Measurements from ENCODE around the gene ZNF226. TPM values are rescaled to one million over a fixed set of nuclear protein-coding genes. Genes with fewer than 3 reads are reported as not detected.
"Not testable (repeated sequence)": the region's sequence is repeated elsewhere in the genome, so short reads cannot be mapped to it uniquely, and the experiment has no call there.

ZNF226 gene
- polyA plus RNA-seq (ENCODE audit: insufficient read length in 3 of 3), result 10 to 100 TPM; 25.6 to 30.4 (median 29.0) TPM
- long read RNA-seq, donor 1, full-length matches to known transcripts, result 5 of 5 reads
- long read RNA-seq, donor 1, partial matches to known transcripts, result 0 of 5 reads
- long read RNA-seq, donor 1, other reads (novel, unspliced or antisense), result 0 of 5 reads
- long read RNA-seq, donor 2, partial matches to known transcripts, result 0 of 8 reads
- long read RNA-seq, donor 2, other reads (novel, unspliced or antisense), result 0 of 8 reads
- long read RNA-seq, donor 3, partial matches to known transcripts, result 0 of 5 reads
- long read RNA-seq, donor 3, other reads (novel, unspliced or antisense), result 0 of 5 reads
- long read RNA-seq, donor 4, partial matches to known transcripts, result 0 of 6 reads
- long read RNA-seq, donor 4, other reads (novel, unspliced or antisense), result 0 of 6 reads
- long read RNA-seq, donor 5, partial matches to known transcripts, result 0 of 3 reads
- long read RNA-seq, donor 5, other reads (novel, unspliced or antisense), result 0 of 3 reads
- long read RNA-seq, donor 6, full-length matches to known transcripts, result 8 of 13 reads
- long read RNA-seq, donor 6, partial matches to known transcripts, result 5 of 13 reads
- long read RNA-seq, donor 6, other reads (novel, unspliced or antisense), result 0 of 13 reads
- long read RNA-seq, donor 7, partial matches to known transcripts, result 0 of 4 reads
- long read RNA-seq, donor 7, other reads (novel, unspliced or antisense), result 0 of 4 reads
- long read RNA-seq, donor 8, partial matches to known transcripts, result 0 of 9 reads
- long read RNA-seq, donor 8, other reads (novel, unspliced or antisense), result 0 of 9 reads
- long read RNA-seq, donor 9, transcript ZNF226-201 (6 exons, 817 nt), result minor isoform, 5 of 19 reads
- long read RNA-seq, donor 9, transcript ZNF226-218 (6 exons, 548 nt), result major isoform, 6 of 19 reads
- long read RNA-seq, donor 9, partial matches to known transcripts, result 5 of 19 reads
- long read RNA-seq, donor 9, other reads (novel, unspliced or antisense), result 0 of 19 reads
- long read RNA-seq, donor 10, transcript ZNF226-201 (6 exons, 817 nt), result major isoform, 5 of 7 reads
- long read RNA-seq, donor 10, partial matches to known transcripts, result 0 of 7 reads
- long read RNA-seq, donor 10, other reads (novel, unspliced or antisense), result 0 of 7 reads
- long read RNA-seq, donor 11, partial matches to known transcripts, result 0 of 6 reads
- long read RNA-seq, donor 11, other reads (novel, unspliced or antisense), result 0 of 6 reads
- long read RNA-seq, donor 12, transcript ZNF226-218 (6 exons, 548 nt), result major isoform, 6 of 15 reads
- long read RNA-seq, donor 12, transcript ZNF226-201 (6 exons, 817 nt), result major isoform, 6 of 15 reads
- long read RNA-seq, donor 12, partial matches to known transcripts, result 0 of 15 reads
- long read RNA-seq, donor 12, other reads (novel, unspliced or antisense), result 0 of 15 reads
- long read RNA-seq, donor 13, partial matches to known transcripts, result 0 of 4 reads
- long read RNA-seq, donor 13, other reads (novel, unspliced or antisense), result 0 of 4 reads
- long read RNA-seq, donor 14, result 0 reads
- long read RNA-seq, donor 15, partial matches to known transcripts, result 0 of 11 reads
- long read RNA-seq, donor 15, other reads (novel, unspliced or antisense), result 0 of 11 reads
- long read RNA-seq, donor 16, full-length matches to known transcripts, result 9 of 9 reads
- long read RNA-seq, donor 16, partial matches to known transcripts, result 0 of 9 reads
- long read RNA-seq, donor 16, other reads (novel, unspliced or antisense), result 0 of 9 reads

GRCh38 chr19:44164673-44165512 lies at the start of gene ZNF226:
Gene ZNF226 (plus strand): TSS chr19:44165100. CDS start chr19:44170081, 4,981 bp downstream.
- DNase-seq, result peak; percentile 98

DNA sequence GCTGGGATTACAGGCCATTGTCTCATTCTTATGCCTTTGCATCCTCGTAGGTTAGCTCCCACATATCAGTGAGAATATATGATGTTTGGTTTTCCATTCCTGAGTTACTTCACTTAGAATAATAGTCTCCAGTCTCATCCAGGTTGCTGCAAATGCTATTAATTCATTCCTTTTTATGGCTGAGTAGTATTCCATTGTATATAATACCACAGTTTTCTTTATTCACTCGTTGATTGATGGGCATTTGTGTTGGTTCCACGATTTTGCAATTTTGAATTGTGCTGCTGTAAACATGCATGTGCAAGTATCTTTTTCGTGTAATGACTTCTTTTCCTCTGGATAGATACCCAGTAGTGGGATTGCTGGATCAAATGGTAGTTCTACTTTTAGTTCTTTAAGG lies 43.7 kb upstream of the ZNF226 start:
- DNase-seq, result not testable (repeated sequence)

DNA sequence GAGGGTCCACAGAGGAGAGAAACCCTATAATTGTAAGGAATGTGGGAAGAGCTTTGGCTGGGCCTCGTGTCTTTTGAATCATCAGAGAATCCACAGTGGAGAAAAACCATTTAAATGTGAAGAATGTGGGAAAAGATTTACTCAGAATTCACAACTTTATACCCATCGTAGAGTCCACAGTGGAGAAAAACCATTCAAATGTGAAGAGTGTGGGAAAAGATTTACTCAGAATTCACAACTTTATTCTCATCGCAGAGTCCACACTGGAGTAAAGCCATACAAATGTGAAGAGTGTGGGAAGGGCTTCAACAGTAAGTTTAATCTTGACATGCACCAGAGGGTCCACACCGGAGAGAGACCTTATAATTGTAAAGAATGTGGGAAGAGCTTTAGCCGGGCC lies 32.9 kb upstream of the ZNF226 start:
- DNase-seq, result no peak

DNA sequence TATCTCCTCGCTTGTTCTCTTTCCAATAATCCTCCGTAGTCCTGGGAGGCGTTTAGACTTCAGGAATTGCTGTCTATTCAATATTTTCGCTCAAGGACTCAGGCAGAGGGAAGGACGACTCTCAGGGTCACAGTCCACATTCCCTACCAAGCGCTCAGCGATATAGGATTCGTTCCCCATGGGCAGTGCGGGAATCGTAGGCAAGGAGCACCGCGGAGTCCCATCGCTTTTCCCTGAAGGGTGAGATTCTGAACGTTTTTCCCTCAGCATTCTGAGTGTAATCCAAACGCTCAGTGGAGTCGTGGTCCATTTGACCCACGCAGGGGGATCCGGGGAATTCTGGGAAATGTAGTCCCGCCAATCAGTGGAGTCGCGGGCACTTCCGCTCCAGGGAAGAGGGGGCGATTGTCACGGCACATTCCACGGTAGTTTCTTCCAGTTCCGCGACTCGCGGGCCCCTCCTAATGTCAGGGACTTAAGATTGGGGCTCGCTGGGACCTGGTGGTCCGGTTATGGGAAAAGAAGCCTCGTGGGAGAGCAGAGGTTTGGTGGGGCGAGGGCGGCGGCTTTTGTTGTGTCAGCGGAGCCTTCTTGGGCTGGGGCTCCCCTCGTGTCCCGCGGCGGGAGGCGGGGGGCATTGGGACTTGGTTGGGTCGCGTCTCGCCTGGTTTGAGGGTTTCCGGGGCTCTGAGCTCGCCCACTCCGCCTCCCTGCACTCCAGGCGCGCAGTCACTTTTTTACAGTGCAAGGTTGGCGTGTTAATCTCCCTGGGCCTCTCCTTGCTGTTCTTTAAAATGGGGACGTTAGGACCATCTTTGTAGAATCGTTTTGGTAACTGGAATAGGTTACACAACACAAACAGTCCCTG lies 23.5 kb upstream of the ZNF226 start, which contains the start of gene ZNF234:
Gene ZNF234 (plus strand): TSS at position 364 of the 868 bp plus-strand sequence. CDS start 3,079 bp downstream, outside the sequence.
- DNase-seq, result peak; percentile 91

DNA sequence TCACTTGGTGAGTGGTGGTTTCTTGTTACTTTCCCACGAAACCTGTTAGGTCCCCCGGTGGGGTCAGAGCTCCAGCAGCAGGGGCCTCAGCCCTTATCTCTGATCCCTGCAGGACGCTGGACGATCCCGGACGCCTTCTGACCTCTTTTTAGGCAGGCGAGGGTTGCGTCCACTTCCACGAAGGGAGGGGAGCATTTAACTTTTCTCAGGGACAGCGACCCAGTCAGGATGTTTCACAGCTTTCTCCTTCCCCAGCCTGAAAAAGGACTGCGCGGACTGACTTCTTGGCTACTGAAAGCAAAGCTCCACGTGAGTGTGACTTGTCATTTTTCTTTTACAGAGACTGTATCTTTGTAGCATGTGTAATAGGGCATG lies 22.9 kb upstream of the ZNF226 start:
- DNase-seq, result peak; percentile 4

- no peak for DNase-seq
Observed at GRCh38 chr19:44149776-44150175, 15.1 kb upstream of the ZNF226 start.

DNA sequence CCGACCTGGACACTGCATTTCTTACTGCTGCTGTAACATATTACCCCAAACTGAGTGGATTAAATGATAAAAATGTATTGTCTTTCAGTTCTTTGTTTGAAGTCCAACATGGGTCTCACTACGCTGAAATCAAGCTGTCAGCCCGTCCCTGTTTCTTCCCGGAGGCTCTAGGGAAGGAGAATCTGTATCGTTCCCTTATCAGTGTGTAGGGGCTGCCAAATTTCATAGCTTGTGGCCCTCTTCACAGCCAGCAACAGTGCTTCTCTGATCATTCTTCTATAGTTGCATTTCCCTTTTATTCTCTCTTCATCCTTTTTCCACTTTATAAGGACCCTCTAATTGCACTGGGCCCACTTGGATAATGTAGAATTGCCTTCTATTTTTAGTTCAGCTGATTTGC lies 13.4 kb upstream of the ZNF226 start:
- DNase-seq, result no peak

DNA sequence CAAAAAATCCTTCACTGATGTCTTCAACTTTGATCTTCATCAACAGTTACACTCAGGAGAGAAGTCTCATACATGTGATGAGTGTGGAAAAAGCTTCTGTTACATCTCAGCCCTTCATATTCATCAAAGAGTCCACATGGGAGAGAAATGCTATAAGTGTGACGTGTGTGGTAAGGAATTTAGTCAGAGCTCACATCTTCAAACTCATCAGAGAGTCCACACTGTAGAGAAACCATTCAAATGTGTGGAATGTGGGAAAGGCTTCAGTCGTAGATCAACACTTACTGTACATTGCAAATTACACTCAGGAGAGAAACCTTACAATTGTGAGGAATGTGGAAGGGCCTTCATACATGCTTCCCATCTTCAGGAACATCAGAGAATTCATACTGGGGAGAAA lies 8.4 kb upstream of the ZNF226 start:
- DNase-seq, result no peak

DNA sequence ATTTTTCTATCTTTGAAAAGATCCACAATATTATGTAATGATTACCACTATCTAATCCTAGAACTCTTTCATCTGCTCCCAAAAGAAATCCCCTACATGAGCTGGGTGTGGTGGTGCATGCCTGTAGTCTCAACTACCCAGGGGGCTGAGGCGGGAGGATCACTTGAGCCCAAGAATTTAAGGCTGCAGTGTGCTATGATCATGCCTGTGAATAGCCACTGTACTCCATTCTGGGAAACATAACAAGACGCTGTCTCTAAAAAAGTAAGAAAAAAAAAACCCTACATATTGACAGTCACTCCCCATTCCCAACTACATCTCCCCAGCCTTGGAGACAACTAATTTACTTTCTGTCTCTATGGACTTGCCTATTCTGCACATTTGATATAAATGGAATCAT lies 1.1 kb upstream of the ZNF226 start:
- no peak for DNase-seq

GRCh38 chr19:44164327-44164672 lies 600 bp upstream of the ZNF226 start:
- DNase-seq, result no peak

- DNase-seq, result not testable (repeated sequence)
Observed at GRCh38 chr19:44170660-44171059, 5.8 kb downstream of the ZNF226 start.

GRCh38 chr19:44176590-44176989 lies 11.7 kb downstream of the ZNF226 start:
- DNase-seq, result no peak

GRCh38 chr19:44180968-44181367 lies 16.1 kb downstream of the ZNF226 start:
- no peak for DNase-seq

DNA sequence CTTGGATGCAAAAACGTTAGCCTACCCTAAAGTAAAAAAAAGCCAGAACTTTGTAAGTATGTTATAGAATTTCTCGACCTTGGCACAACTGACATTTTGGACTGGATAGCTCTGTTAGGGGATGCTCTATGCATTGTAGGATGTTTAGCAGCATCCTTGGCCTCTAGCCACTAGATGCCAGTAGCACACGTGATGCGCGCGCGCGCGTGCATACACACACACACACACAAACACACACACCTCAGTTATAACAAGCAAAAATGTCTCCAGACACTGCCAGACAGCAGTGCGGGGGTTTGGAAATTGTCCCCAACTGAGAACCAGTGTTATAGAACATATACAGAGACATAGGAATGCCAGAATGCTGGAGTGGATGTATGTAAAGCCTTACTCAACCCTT lies 17.2 kb downstream of the ZNF226 start:
- no peak for DNase-seq

- DNase-seq, result no peak
Observed at GRCh38 chr19:44190020-44190419, 25.1 kb downstream of the ZNF226 start.

- no peak for DNase-seq
Observed at GRCh38 chr19:44192127-44192526, 27.2 kb downstream of the ZNF226 start.

DNA sequence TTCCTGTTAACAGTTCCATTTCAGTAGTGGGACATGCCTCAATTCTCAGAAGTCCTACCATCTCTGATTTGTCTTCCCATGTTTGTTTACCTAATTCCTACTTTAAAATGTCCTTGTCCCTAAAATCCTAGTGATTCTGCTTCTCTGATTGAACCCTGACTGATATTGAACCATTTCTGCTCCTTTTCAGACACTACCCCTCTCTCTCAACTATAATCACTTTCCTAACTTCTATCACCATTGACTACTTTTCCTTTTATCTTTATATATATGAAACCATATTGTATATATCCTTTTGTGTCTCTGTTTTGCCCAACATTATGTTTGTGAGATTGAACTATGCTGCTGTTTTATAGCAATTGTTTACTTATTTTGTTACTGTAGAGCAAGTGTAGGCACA lies 31.9 kb downstream of the ZNF226 start:
- no peak for DNase-seq

DNA sequence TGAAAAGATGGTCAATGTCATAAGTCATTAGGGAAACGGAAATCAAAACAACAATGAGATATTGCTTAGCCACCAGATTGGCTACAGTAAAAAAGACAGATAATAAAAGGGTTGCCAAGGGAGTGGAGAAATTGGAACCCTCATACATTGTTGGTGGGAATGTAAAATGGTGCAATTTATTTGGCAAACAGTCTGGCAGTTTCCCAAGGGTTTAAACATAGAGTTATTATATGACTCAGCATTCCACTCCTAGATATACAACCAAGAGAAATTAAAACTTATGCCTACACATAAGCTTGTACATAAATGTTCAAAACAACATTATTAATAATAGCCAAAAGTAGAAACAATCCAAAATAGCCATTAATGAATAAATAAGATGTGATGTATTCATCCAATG lies 37.6 kb downstream of the ZNF226 start:
- no peak for DNase-seq

GRCh38 chr19:44202974-44203373 lies 38.1 kb downstream of the ZNF226 start:
- DNase-seq, result no peak
